ENCODE measurements around the gene CFAP210.

CFAP210 gene

GRCh38 chr2:169717691-169718063 lies 23.5 kb upstream of the CFAP210 start:
- DNase-seq: no peak
- H3K27ac Mint-ChIP-seq: no peak overlapping the region
- H3K4me1 Mint-ChIP-seq (ENCODE audit: low read depth): no peaks in the 10 kb centered on the region
- H3K36me3 Mint-ChIP-seq (ENCODE audit: low read depth): no peaks in the 10 kb centered on the region
- no peak overlapping the region for H3K4me3 Mint-ChIP-seq
- H3K9me3 Mint-ChIP-seq: no peaks in the 10 kb centered on the region
- no peaks in the 10 kb centered on the region for H3K27me3 Mint-ChIP-seq

DNA sequence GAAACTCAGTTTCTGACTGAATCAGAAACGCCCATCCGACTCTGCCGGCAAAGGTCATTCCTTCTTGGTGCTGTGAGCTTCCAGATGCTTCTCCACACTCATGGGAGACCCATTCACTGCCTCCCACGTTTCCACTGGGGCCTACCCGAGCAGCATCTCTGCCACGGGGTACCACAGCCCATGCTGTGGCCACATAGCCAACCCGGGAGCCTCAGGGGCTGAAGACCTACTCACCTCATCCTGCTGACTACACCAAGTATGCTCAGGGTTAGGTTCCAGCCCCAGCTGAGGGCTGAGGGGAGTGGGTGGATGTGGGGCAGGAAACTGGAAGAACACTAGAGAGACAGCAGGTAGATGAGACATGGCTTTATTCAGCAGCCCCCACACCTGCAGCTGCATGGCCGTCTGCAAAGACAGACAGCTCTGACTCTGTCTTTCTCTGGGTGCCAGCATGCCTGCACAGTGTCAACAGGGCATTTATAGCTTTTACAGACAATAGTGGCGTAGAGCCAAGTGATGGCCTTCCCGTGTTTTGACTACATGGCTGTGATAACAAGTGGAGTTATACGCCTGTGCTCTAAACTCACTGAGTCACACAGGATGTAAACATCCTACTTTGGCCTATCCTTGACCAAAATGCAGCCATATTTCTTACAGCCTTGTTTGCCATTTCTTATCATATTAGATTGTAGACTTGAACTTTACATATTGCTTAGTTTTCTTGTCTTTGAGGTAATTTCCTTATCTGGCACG lies 22.9 kb upstream of the CFAP210 start:
- H3K4me3 Mint-ChIP-seq: no peak overlapping the region
- DNase-seq: no peak
- no peaks in the 10 kb centered on the region for H3K4me1 Mint-ChIP-seq (ENCODE audit: low read depth)
- H3K36me3 Mint-ChIP-seq (ENCODE audit: low read depth): no peaks in the 10 kb centered on the region
- H3K27ac Mint-ChIP-seq: no peak overlapping the region
- no peaks in the 10 kb centered on the region for H3K27me3 Mint-ChIP-seq
- H3K9me3 Mint-ChIP-seq: peaks cover under 1% of the 10 kb centered on the region

GRCh38 chr2:169716238-169716886 lies 22.2 kb upstream of the CFAP210 start:
- no peaks in the 10 kb centered on the region for H3K4me1 Mint-ChIP-seq (ENCODE audit: low read depth)
- DNase-seq: no peak
- no peaks in the 10 kb centered on the region for H3K36me3 Mint-ChIP-seq (ENCODE audit: low read depth)
- H3K27me3 Mint-ChIP-seq: no peaks in the 10 kb centered on the region
- H3K9me3 Mint-ChIP-seq: peaks cover 8% of the 10 kb centered on the region
- H3K27ac Mint-ChIP-seq: no peak overlapping the region
- no peak overlapping the region for H3K4me3 Mint-ChIP-seq

- no peak overlapping the region for H3K27ac Mint-ChIP-seq
- DNase-seq: no peak
- peaks cover 8% of the 10 kb centered on the region for H3K9me3 Mint-ChIP-seq
- H3K27me3 Mint-ChIP-seq: no peaks in the 10 kb centered on the region
- H3K36me3 Mint-ChIP-seq (ENCODE audit: low read depth): no peaks in the 10 kb centered on the region
- no peak overlapping the region for H3K4me3 Mint-ChIP-seq
- no peaks in the 10 kb centered on the region for H3K4me1 Mint-ChIP-seq (ENCODE audit: low read depth)
These were observed 21.4 kb upstream of the CFAP210 start for GRCh38 chr2:169715379-169716237.

GRCh38 chr2:169714699-169715098 lies 20.5 kb upstream of the CFAP210 start:
- Mint-ChIP-seq H3K4me3 (no peak overlapping the region), H3K27me3 (no peaks in the 10 kb centered on the region), H3K9me3 (peaks cover 8% of the 10 kb centered on the region), H3K36me3 (ENCODE audit: low read depth) (no peaks in the 10 kb centered on the region), H3K4me1 (ENCODE audit: low read depth) (no peaks in the 10 kb centered on the region), H3K27ac (no peak overlapping the region)
- DNase-seq: no peak

- DNase-seq: no peak
- no peak overlapping the region for H3K27ac Mint-ChIP-seq
- H3K4me1 Mint-ChIP-seq (ENCODE audit: low read depth): no peaks in the 10 kb centered on the region
- H3K9me3 Mint-ChIP-seq: peaks cover 8% of the 10 kb centered on the region
- H3K36me3 Mint-ChIP-seq (ENCODE audit: low read depth): no peaks in the 10 kb centered on the region
- H3K4me3 Mint-ChIP-seq: no peak overlapping the region
- H3K27me3 Mint-ChIP-seq: no peaks in the 10 kb centered on the region
These were observed 19.1 kb upstream of the CFAP210 start for GRCh38 chr2:169713331-169713730.

DNA sequence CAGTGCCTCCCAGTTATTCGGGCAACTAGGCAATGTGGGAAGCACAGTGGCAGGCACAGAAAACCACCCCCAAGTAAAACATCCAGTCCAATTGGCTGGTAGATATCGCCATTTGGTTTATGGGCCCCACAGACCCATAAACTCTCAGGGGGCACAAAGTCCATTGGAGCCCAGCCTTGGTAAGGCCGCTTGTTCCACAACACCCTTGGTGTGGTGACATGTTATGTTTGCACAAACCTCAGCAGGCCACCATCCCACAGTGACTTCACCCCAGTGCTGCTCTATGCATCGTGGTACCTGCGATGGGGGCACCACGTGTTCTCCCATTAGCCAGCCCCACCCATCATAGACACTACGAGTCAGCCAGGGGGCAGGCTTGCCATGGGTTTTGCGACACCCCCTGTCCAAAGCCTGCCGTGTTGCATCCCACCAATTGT lies 18.6 kb upstream of the CFAP210 start:
- Mint-ChIP-seq H3K9me3 (peaks cover 8% of the 10 kb centered on the region), H3K4me3 (no peak overlapping the region), H3K4me1 (ENCODE audit: low read depth) (no peaks in the 10 kb centered on the region), H3K36me3 (ENCODE audit: low read depth) (no peaks in the 10 kb centered on the region), H3K27ac (no peak overlapping the region), H3K27me3 (no peaks in the 10 kb centered on the region)
- DNase-seq: no peak

GRCh38 chr2:169711751-169712509 lies 17.7 kb upstream of the CFAP210 start:
- Mint-ChIP-seq H3K36me3 (ENCODE audit: low read depth) (no peaks in the 10 kb centered on the region), H3K27ac (no peak overlapping the region), H3K9me3 (peaks cover 8% of the 10 kb centered on the region), H3K4me1 (ENCODE audit: low read depth) (no peaks in the 10 kb centered on the region), H3K27me3 (no peaks in the 10 kb centered on the region), H3K4me3 (no peak overlapping the region)
- no peak for DNase-seq

DNA sequence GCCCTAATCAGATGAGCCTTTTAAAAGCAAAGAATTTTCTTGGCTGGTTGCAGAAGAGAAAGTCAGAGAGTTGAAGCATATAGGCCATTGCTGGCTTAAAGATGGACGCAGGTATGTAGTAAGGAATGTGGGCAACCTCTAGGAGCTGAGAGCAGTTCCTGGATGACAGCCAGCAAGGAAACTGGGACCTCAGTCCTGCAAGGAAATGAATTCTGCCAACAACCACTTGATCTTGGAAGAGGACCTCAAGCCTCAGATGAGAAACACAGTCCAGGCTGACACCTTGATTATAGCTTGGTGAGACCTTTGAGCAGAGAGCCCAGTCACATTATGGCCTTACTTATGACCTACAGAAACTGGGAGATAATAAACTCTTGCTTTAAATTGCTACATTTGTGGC lies 15.8 kb upstream of the CFAP210 start:
- H3K27ac Mint-ChIP-seq: no peak overlapping the region
- H3K4me3 Mint-ChIP-seq: no peak overlapping the region
- H3K36me3 Mint-ChIP-seq (ENCODE audit: low read depth): no peaks in the 10 kb centered on the region
- DNase-seq: no peak
- H3K9me3 Mint-ChIP-seq: peaks cover 8% of the 10 kb centered on the region
- H3K4me1 Mint-ChIP-seq (ENCODE audit: low read depth): no peaks in the 10 kb centered on the region
- no peaks in the 10 kb centered on the region for H3K27me3 Mint-ChIP-seq

DNA sequence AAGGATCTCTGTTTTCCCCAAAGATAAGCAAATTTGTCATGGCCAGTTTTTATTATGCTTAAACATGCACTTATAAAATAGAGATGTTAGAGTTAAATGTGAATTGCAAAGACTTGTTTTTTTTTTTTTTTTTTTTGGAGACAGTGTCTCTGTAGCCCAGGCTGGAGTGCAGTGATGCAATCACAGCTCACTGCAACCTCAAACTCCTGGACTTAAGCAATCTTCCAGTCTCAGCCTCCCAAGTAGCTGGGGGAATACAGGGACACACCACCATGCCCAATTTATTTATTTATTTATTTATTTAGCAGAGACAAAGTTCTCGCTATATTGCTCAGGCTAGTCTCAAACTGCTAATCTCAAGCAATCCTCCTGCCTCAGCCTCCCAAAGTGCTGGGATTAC lies 15.1 kb upstream of the CFAP210 start:
- Mint-ChIP-seq H3K27me3 (no peaks in the 10 kb centered on the region), H3K27ac (no peak overlapping the region), H3K4me3 (no peak overlapping the region), H3K9me3 (peaks cover 8% of the 10 kb centered on the region), H3K36me3 (ENCODE audit: low read depth) (no peaks in the 10 kb centered on the region), H3K4me1 (ENCODE audit: low read depth) (no peaks in the 10 kb centered on the region)
- DNase-seq: no peak

DNA sequence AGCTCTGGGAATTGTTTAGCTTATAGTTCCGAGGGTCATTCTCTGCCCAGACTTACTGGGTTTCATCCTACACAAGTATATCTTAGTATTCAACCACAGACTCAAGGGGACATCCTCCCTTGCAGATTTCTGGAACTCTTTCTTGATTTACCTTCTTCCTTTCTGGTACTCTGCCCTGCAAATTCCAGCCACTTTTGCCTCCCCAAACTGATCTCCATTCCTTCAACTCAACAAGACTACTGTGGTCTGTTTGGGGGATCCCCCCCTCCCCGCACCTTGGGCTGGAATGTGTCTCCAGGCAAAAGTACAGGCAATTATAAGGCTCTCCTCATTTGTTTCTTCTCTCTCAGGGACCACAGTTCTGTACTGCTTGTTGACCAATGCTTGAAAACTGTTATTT lies 13.4 kb upstream of the CFAP210 start:
- no peak for DNase-seq
- Mint-ChIP-seq H3K9me3 (peaks cover 8% of the 10 kb centered on the region), H3K36me3 (ENCODE audit: low read depth) (no peaks in the 10 kb centered on the region), H3K27me3 (no peaks in the 10 kb centered on the region), H3K4me3 (no peak overlapping the region), H3K27ac (no peak overlapping the region), H3K4me1 (ENCODE audit: low read depth) (no peaks in the 10 kb centered on the region)

DNA sequence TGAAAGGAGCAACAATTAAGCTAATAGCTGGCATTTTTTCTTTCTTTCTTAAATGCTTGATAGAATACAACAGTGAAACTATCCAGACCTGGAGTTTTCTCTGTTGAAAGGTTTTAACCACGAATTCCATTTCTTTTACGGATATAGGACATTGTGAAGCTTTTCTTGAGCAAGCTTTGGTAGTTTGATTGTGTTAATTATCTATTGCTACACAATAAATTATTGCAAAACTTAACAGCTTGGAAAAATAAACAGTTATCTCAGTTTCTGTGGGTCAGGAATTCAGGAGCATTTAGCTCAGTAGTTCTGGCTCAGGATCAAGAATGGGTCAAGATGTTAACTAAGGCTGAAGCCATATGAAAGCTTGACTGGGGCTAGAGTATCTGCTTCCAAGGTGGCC lies 11.7 kb upstream of the CFAP210 start:
- H3K9me3 Mint-ChIP-seq: no peaks in the 10 kb centered on the region
- no peak overlapping the region for H3K4me3 Mint-ChIP-seq
- no peak overlapping the region for H3K27ac Mint-ChIP-seq
- DNase-seq: no peak
- H3K36me3 Mint-ChIP-seq (ENCODE audit: low read depth): peaks cover 13% of the 10 kb centered on the region
- no peaks in the 10 kb centered on the region for H3K4me1 Mint-ChIP-seq (ENCODE audit: low read depth)
- H3K27me3 Mint-ChIP-seq: no peaks in the 10 kb centered on the region

- Mint-ChIP-seq H3K9me3 (no peaks in the 10 kb centered on the region), H3K27me3 (no peaks in the 10 kb centered on the region), H3K4me3 (no peak overlapping the region), H3K27ac (no peak overlapping the region), H3K36me3 (ENCODE audit: low read depth) (peaks cover 26% of the 10 kb centered on the region), H3K4me1 (ENCODE audit: low read depth) (peaks cover 1% of the 10 kb centered on the region)
- no peak for DNase-seq
These were observed 10.0 kb upstream of the CFAP210 start for GRCh38 chr2:169704160-169704708.

DNA sequence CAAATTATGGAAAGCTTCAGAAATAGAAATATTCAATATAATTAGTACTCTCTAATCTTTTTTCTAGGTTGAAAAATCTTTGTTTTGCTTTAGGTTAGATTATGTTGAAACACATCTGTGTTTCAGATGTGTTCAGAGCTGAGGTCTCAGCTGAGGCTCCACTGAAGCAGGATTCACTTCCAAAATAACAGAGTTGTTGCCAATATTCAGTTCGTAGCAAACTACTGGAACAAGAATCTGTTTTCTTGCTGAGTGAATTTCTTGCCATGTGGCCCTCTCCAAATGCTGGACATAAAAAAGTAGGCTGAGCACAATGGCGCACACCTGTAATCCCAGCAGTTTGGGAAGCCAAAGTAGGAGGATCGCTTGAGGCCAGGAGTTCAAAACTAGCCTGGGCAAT lies 8.8 kb upstream of the CFAP210 start:
- Mint-ChIP-seq H3K4me1 (ENCODE audit: low read depth) (peaks cover 1% of the 10 kb centered on the region), H3K27me3 (no peaks in the 10 kb centered on the region), H3K4me3 (no peak overlapping the region), H3K36me3 (ENCODE audit: low read depth) (peaks cover 33% of the 10 kb centered on the region), H3K9me3 (no peaks in the 10 kb centered on the region), H3K27ac (no peak overlapping the region)
- no peak for DNase-seq
